ENCODE measurements around the gene ARHGEF19. TPM values are rescaled to one million over a fixed set of nuclear protein-coding genes. Genes with fewer than 3 reads are reported as not detected.

ARHGEF19 gene
- total and polyA plus RNA-seq, 9 of the 15 experiments (the other 6 are each of a cell fraction or from before 2014, with no cell fraction given) = 0.73 to 21.0 (median 5.2) TPM

GRCh38 chr1:16172218-16172830 lies 40.1 kb downstream of the ARHGEF19 start:
- Histone ChIP-seq H3K36me3 (ENCODE audit: control insufficient read depth, insufficient read depth, low read length) (no peaks in the 10 kb centered on the region), H3K27ac (ENCODE audit: extremely low read depth, low read depth, low read length) (peak overlapping the region; percentile 55; the same call in 2 of the 3 replicates), H3K9ac (ENCODE audit: insufficient read depth in 1 of 2, low read depth in 2 of 2, low read length in 2 of 2) (peak overlapping the region; percentile 42 to 84), H3K9me3 (replicated peaks; ENCODE audit: control insufficient read depth, insufficient read depth, low read depth, low read length) (no peaks in the 10 kb centered on the region), H3K27me3 (ENCODE audit: control insufficient read depth in 2 of 2, insufficient read depth in 2 of 2, low read length in 2 of 2) (no peaks in the 10 kb centered on the region), H3K4me2 (ENCODE audit: insufficient read depth, low read length) (peak overlapping the region; percentile 32; the same call in 1 of the 2 replicates), H4K20me1 (replicated peaks; ENCODE audit: control insufficient read depth, insufficient read depth, low read length) (no peaks in the 10 kb centered on the region), H3K4me1 (replicated peaks in 1 of 2; ENCODE audit: control insufficient read depth in 2 of 2, insufficient read depth in 2 of 2, low read length in 2 of 2) (peaks cover 42 to 65% of the 10 kb centered on the region in 2 experiments), H3K4me3 (no peak overlapping the region), H2AFZ (ENCODE audit: low read depth, low read length) (peak overlapping the region; percentile 95), H3K9me1 (ENCODE audit: control insufficient read depth, insufficient read depth, low read length) (no peaks in the 10 kb centered on the region), H3K79me2 (ENCODE audit: control insufficient read depth, insufficient read depth, low read length) (no peaks in the 10 kb centered on the region)
- ATAC-seq (no peak), DNase-seq (ENCODE audit: extremely low read depth in 1 of 4, low spot score in 3 of 4) (peak in 2 of 4 experiments; percentile 36 to 44), FAIRE-seq (no peak)
- 38% methylated on average over 12 of the region's 15 CpGs for WGBS (ENCODE audit: insufficient coverage, low coverage, missing lambda C conversion rate)
- POLR2A ChIA-PET = interaction anchor here (0.6 to 1.3 kb wide), 5 partner anchors 9 to 90 kb away, joined by 3 to 5 read pairs (median 4); no protein-coding TSS in a partner anchor
- intact Hi-C loops (cut with micrococcal nuclease) (no loop called here), in situ Hi-C loops (cut with MboI) (no loop called here)
- BruUV-seq (replicated peaks) = no TSS peak
- CTCF ChIA-PET (ENCODE audit: low intra/inter-chr PET ratio) = no interaction called here
- no peak; the same call in 1 of the 2 replicates for TF ChIP-seq ZBTB7A (IDR thresholded peaks at IDR 0.05; ENCODE audit: borderline replicate concordance, control insufficient read depth, low read depth, low read length)
- TF ChIP-seq HDAC1 (IDR thresholded peaks at IDR 0.05) = 0 out of 4 replicates have a peak, but pooled peaks of 1 of the 2 experiments have one; percentile 11
- TF ChIP-seq ARID3B (CRISPR knock-in tag; IDR thresholded peaks at IDR 0.05; ENCODE audit: borderline replicate concordance) = 0 out of 2 replicates have a peak, but pooled peaks have one; percentile 22
- TF ChIP-seq E2F4 (CRISPR knock-in tag; IDR thresholded peaks at IDR 0.05; ENCODE audit: low read depth) = peak; percentile 36; the same call in 1 of the 2 replicates
- 0 out of 2 replicates have a peak, but pooled peaks have one; percentile 27 for TF ChIP-seq NKRF (IDR thresholded peaks at IDR 0.05; ENCODE audit: borderline replicate concordance)
- no peak for TF ChIP-seq POLR2A (conservative IDR thresholded peaks at IDR 0.05)
- no peak for TF ChIP-seq SNRNP70 (optimal IDR thresholded peaks at IDR 0.05; ENCODE audit: low read depth, low read length)
- TF ChIP-seq NR4A1 (CRISPR knock-in tag; IDR thresholded peaks at IDR 0.05) = no peak
- TF ChIP-seq NR4A1 (tag; IDR thresholded peaks at IDR 0.05) = peak; percentile 24; the same call in 1 of the 2 replicates
- TF ChIP-seq FOXO4 (CRISPR knock-in tag; IDR thresholded peaks at IDR 0.05) = peak; percentile 26; the same call in 1 of the 2 replicates
- no peak for TF ChIP-seq SMAD1 (IDR thresholded peaks at IDR 0.05; ENCODE audit: low read depth, low read length, partially characterized antibody)
- TF ChIP-seq ZNF655 (CRISPR knock-in tag; IDR thresholded peaks at IDR 0.05) = no peak
- no peak for TF ChIP-seq TOE1 (IDR thresholded peaks at IDR 0.05; ENCODE audit: borderline replicate concordance)
- peak; percentile 79; the same call in 1 of the 2 replicates for TF ChIP-seq TOE1 (CRISPR knock-in tag; IDR thresholded peaks at IDR 0.05; ENCODE audit: borderline replicate concordance, low read depth)

Measured in K562 (cell line).